Lung (tissue), 12 donors: ENCODE measurements around the gene DPYSL5. TPM values are rescaled to one million over a fixed set of nuclear protein-coding genes. Genes with fewer than 3 reads are reported as not detected.

Experiments used
- ATAC-seq: fragments of 200-7000 bp; cut with Tn5 transposase; one replicate; pipeline ENCODE4 v1.9.1; 2020; ENCODE audit warnings: moderate number of reproducible peaks; ENCODE audit not compliant: insufficient read depth, low FRiP score
- DNase-seq, 3 donors: peaks; one replicate each; pipeline ENCODE4 v3.0.0-alpha.2; 2013 to 2017
- H3K27ac ChIP-seq, 2 donors: one replicate each; pipeline ENCODE4 v1.5.1; 2013; ENCODE audit warnings: mild to moderate bottlenecking in 2 of 2, moderate library complexity in 2 of 2, control low read depth in 1 of 2, inconsistent platforms in 1 of 2, low read depth in 1 of 2, low read length in 1 of 2
- H3K27me3 ChIP-seq, 3 donors: one replicate each; pipeline ENCODE4 v1.5.1; 2013; ENCODE audit warnings: low read length in 2 of 3; ENCODE audit not compliant: control insufficient read depth in 3 of 3, insufficient read depth in 3 of 3
- H3K36me3 ChIP-seq, 4 donors: one replicate each; pipeline ENCODE4 v1.5.1; 2013; ENCODE audit warnings: low read length in 4 of 4, mild to moderate bottlenecking in 1 of 4, moderate library complexity in 1 of 4; ENCODE audit not compliant: control insufficient read depth in 4 of 4, insufficient read depth in 4 of 4
- H3K4me1 ChIP-seq, 5 donors: one replicate each; pipeline ENCODE4 v1.5.1; 2013; ENCODE audit warnings: low read length in 5 of 5, mild to moderate bottlenecking in 2 of 5, moderate library complexity in 1 of 5; ENCODE audit not compliant: control insufficient read depth in 5 of 5, insufficient read depth in 5 of 5
- H3K4me3 ChIP-seq: one replicate; pipeline ENCODE4 v1.5.1; 2013; ENCODE audit warnings: mild to moderate bottlenecking, control low read depth, moderate library complexity
- H3K9ac ChIP-seq, 2 donors: one replicate each; pipeline ENCODE4 v1.5.1; 2013; ENCODE audit warnings: low read length in 2 of 2, control low read depth in 1 of 2; ENCODE audit not compliant: insufficient read depth in 1 of 2
- H3K9me3 ChIP-seq, 4 donors: one replicate each; pipeline ENCODE4 v1.5.1; 2013; ENCODE audit warnings: low read length in 3 of 4, mild to moderate bottlenecking in 1 of 4, moderate library complexity in 1 of 4; ENCODE audit not compliant: control insufficient read depth in 4 of 4, insufficient read depth in 3 of 4
- WGBS, 2 donors: extraction: QIAGEN DNeasy Blood & Tissue Kit; methylation state at CpG; one replicate each; pipeline ENCODE4 v1.1.7; 2013; 5-methylcytosine and 5-hydroxymethylcytosine counted together
- polyA plus RNA-seq, 2 donors: library from polyadenylated mRNA; stranded (reverse); fragments of 200-250 nt; gene quantifications; one replicate each; pipeline ENCODE4 v1.2.1, GENCODE V29; 2013
- total RNA-seq, 2 donors: library from RNA; depleted of rRNA in 1 of 2; stranded (reverse); fragments of >200 nt in 1 of 2; gene quantifications; one replicate each; pipeline ENCODE4 v1.2.1, GENCODE V29; 2014 to 2021
- TF ChIP-seq, protein P1 (sequence below): IDR thresholded peaks from 2 replicates; pipeline ENCODE4 v1.5.1; 2012; ENCODE audit warnings: mild to moderate bottlenecking; ENCODE audit errors: control extremely low read depth, extremely low read depth
- donor health status: control.
- donor health status: control.
- donor health status: Bipolar disorder and iron deficiency.
- donor health status: healthy.
- donor health status: DM: yes; HTN: yes; CAD: no.

DPYSL5 gene
- total and polyA plus RNA-seq, 4 donors = 0.09 TPM; not detected in 3

DNA sequence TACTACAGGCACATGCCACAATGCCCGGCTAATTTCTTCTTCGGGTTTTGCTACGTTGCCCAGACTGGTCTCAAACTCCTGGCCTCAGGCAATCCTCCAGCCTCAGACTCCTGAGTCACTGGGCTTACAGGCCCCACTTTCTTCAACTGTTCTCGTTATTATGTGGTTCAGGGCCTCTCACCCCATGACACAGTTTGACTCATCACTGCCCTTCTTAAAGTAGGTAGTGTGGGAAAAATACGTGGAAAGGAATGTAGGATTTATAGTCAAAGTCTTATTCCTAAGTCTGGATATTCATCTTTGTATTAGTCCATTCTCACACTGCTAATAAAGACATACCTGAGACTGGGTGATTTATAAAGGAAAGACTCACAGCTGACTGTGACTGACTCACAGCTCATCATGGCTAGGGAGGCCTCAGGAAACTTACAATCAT, 42.7 kb upstream of the DPYSL5 start:
- Histone ChIP-seq H3K9me3 (no peaks in the 10 kb centered on the region), H3K4me3 (no peak overlapping the region), H3K27ac (no peak overlapping the region), H3K9ac (no peak overlapping the region), H3K36me3 (no peaks in the 10 kb centered on the region), H3K27me3 (no peaks in the 10 kb centered on the region), H3K4me1 (no peaks in the 10 kb centered on the region)
- TF ChIP-seq, protein P1, sequence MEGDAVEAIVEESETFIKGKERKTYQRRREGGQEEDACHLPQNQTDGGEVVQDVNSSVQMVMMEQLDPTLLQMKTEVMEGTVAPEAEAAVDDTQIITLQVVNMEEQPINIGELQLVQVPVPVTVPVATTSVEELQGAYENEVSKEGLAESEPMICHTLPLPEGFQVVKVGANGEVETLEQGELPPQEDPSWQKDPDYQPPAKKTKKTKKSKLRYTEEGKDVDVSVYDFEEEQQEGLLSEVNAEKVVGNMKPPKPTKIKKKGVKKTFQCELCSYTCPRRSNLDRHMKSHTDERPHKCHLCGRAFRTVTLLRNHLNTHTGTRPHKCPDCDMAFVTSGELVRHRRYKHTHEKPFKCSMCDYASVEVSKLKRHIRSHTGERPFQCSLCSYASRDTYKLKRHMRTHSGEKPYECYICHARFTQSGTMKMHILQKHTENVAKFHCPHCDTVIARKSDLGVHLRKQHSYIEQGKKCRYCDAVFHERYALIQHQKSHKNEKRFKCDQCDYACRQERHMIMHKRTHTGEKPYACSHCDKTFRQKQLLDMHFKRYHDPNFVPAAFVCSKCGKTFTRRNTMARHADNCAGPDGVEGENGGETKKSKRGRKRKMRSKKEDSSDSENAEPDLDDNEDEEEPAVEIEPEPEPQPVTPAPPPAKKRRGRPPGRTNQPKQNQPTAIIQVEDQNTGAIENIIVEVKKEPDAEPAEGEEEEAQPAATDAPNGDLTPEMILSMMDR = no peak
- no peak for ATAC-seq
- no peak for DNase-seq
- 70 to 80% methylated on average over 5 of the region's 5 CpGs for WGBS, 2 donors

DNA sequence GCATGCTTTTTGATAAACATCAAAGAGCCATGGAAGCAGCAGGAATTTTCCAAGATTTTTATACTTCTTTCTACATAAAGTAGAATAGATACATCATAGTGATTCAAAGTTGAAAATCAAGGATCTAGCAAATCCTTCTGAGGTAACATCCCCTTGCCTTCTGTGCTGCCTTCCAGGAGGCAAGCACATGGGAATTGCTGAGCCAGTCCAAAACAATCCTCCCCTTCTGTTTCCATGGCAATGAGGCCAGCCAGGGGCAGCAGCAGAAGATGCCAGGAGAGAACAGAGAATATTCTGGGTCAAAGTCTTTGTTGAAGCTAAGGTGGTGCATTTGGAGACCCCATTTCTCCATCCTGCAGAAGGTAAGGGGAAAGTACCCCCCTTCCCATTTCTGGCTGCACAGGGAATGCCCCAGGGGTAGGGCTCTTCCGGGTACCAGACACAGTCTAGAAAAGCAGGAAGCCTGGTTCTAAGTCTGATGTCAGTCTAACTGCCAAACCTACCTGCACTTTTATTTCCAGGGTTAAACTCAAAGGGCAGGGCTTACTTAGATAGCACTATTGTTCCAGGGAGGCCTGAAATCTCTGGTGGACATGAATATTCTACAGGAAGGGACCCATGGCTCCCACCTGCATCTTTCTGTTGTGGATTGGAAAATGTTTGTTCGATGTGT, 40.0 kb upstream of the DPYSL5 start:
- Histone ChIP-seq H3K36me3 (no peaks in the 10 kb centered on the region), H3K9me3 (no peaks in the 10 kb centered on the region), H3K27ac (no peak overlapping the region), H3K4me3 (no peak overlapping the region), H3K9ac (no peak overlapping the region), H3K27me3 (no peaks in the 10 kb centered on the region), H3K4me1 (no peaks in the 10 kb centered on the region)
- DNase-seq (peak in 2 of 3 donors; percentile 13 to 18), ATAC-seq (no peak)
- WGBS, 2 donors = 60 to 67% methylated on average over 2 of the region's 2 CpGs
- TF ChIP-seq, protein P1 = no peak

DNA sequence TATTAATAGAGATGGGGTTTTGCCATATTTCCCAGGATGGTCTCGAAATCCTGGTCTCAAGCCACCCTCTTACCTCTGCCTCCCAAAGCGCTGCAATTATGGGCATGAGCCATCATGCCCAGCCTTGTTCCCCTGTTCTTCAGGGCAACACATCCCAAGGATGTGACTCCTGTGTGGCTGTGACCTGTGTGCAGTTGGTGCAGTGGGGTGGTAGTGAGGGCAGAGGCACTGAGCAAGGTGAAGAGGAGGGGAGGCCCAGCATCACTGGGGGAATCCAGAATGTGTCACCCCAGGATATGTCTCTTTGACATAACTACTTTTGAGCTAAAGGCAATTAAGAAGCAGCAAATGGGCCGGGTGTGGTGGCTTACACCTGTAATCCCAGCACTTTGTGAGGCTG, 38.7 kb upstream of the DPYSL5 start:
- Histone ChIP-seq H3K27ac (no peak overlapping the region), H3K36me3 (no peaks in the 10 kb centered on the region), H3K4me1 (no peaks in the 10 kb centered on the region), H3K9ac (no peak overlapping the region), H3K9me3 (no peaks in the 10 kb centered on the region), H3K4me3 (no peak overlapping the region), H3K27me3 (no peaks in the 10 kb centered on the region)
- WGBS, 2 donors = 89 to 97% methylated on average over 3 of the region's 3 CpGs
- DNase-seq (no peak), ATAC-seq (no peak)
- TF ChIP-seq, protein P1 = no peak
